Jurkat, Clone E6-1 (cell line): Measurements from ENCODE around the gene RNF187.
A peak's percentile ranks its signal among the peaks of the same experiment; 100 is the strongest.

Experiments
- DNase-seq: peaks from one replicate; pipeline ENCODE4 v3.0.0-alpha.2; 2011; ENCODE audit warnings: low read depth, low spot score
- H3K4me3 ChIP-seq: 2 replicates; pipeline ENCODE4 v1.5.1; 2011; ENCODE audit warnings: mild to moderate bottlenecking, low read length, control low read depth, moderate library complexity

Gene RNF187

GRCh38 chr1:228478326-228478725 is 8.9 kb upstream of the RNF187 start:
- no peak overlapping the region for H3K4me3 ChIP-seq
- DNase-seq = no peak

DNA sequence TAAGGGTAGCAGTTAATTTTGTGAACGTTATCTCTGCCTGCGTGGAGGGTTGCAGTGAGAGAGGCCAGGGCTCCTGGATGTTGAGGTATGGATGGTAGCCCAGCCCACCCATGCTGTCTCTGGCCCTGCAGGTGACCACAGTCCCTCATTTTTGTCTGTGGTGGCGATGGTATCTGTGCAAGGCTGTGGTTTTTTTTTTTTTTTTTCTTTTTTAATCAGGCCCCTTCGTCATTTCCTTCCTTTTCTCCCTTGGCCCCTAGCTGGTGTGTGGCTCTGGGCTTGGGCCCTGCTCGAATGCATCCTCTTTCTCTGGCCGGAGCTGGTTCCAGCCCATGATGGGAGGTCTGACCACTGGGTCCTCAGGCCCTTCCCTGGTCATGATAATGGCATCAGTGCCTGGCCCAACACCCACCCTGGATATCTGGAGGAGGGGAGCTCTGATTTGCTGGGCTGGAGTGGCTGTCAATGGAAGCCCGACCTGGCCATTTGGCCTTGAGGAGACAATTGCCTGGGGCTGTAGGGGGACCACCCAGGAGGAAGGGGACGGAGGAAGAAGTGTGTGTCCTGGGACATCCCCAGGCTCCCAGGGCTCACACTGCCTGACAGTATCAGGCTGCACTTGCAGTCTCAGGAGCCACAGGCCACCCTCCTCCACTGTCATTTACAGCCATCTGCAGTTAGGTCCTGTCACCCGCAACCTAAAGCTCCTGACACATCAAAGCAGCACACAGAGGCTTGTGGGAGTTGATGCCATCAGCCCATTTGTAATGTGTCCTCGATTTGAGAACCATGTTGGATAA is 8.1 kb upstream of the RNF187 start:
- DNase-seq = peak; percentile 45
- H3K4me3 ChIP-seq = no peak overlapping the region

- no peak overlapping the region for H3K4me3 ChIP-seq
- no peak for DNase-seq
Measured at GRCh38 chr1:228483789-228484188, 3.4 kb upstream of the RNF187 start.

DNA sequence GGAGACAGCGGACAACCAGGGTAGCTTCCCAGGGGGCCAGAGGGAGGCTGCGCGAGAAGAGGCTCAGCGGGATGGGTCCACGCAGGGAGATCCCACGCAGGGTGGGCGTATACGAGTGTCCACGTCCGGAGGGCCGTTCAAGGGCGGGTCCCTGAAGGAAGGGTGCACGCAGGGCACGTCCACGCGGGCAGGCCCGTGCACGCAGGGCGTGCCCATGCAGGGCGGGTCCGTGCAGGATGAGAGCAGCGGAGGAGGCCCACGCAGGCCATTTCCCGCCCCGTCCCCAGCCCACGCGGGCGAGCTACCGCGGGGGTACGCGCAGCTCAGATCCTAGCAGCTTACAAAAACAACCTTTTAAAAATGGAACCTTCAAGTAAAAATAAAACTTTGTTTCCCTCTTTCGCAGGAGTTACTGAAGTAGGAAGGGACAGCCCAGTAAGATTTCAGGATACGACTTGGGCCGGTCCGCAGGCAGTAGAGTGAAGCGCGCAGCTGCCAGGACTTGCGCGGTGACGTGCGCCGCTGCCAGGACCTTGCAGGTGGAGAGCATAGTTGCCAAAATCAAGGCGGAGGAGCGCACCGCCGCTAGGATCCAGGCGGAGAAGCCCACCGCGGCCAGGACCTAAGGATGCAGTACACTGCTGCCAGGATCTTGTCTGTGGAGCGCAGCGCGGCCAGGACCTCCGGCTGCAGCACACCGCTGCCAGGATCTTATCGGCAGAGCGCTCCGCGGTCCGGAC is 416 bp upstream of the RNF187 start:
- peak; percentile 93 for DNase-seq
- H3K4me3 ChIP-seq = peak overlapping the region; percentile 99

DNA sequence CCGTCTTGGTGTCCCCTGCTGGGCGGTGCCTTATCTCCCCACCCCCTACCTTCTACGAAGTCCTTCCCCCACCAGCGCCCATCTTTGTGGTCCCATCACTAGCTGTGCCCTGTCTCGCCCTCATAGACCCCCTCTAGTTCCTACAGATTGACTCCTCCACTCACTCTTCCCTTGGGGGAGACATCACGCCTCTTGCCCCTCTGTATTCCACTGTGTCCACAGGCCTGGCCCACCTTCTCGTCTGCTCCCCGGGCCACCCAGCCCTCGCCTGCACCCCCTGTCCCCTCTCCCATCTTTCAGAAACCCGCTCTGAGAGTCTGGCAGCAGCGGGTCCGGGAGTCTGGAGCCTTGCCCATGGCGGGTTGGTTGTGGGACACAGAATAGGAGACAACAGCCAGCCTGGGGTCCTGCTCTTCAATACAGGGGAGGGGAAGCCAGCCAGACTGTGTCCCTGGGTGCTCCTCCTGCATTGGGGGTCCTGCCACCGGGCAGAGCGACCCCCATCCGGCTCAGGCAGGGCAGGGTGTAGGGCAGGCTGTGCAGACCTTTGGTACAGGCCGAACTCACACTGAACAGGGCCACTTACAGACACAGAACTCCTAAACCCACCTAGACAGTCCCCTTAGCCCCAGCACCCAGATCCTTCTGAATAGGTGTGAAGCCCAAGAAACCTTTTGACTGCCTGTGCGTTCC is 1.1 kb downstream of the RNF187 start:
- DNase-seq = peak; percentile 45
- peak overlapping the region; percentile 99 for H3K4me3 ChIP-seq

DNA sequence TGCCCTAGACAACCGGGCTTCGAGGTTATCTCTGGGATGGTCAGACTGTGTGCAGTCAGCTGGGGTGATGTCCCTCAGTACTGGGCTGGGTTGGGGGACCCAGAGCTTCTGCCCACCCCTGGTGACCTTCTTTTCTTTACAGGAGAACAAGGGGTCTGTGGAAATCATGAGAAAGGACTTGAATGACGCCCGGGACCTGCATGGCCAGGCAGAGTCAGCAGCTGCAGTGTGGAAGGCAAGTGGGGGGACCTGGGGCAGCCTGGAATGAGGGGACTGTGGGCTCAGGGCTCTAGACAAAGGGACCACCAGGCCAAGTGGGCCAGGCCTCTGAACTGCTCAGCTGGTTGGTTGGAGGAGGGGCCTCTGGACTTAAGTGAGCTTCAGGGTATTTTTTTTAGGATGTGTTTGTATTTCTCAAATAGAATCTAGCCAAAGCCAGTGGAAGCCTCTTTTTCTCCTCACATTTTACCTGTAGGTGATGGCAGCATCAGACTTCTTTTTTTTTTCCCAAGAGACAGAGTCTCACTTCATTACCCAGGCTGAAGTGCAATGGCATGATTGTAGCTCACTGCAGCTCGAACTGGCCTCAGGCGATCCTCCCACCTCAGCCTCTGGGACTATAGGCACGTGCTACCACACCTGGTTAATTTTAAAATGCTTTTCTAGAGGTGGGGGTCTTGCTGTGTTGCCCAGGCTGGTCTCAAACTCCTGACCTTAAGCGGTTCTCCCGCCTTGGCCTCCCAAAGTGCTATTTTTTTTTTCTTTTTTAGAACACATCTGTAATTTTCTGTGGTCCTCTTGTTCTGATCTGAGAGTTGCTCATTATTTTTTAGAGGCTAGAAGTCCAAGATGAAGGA is 1.9 kb downstream of the RNF187 start:
- DNase-seq = no peak
- H3K4me3 ChIP-seq = peak overlapping the region; percentile 99

DNA sequence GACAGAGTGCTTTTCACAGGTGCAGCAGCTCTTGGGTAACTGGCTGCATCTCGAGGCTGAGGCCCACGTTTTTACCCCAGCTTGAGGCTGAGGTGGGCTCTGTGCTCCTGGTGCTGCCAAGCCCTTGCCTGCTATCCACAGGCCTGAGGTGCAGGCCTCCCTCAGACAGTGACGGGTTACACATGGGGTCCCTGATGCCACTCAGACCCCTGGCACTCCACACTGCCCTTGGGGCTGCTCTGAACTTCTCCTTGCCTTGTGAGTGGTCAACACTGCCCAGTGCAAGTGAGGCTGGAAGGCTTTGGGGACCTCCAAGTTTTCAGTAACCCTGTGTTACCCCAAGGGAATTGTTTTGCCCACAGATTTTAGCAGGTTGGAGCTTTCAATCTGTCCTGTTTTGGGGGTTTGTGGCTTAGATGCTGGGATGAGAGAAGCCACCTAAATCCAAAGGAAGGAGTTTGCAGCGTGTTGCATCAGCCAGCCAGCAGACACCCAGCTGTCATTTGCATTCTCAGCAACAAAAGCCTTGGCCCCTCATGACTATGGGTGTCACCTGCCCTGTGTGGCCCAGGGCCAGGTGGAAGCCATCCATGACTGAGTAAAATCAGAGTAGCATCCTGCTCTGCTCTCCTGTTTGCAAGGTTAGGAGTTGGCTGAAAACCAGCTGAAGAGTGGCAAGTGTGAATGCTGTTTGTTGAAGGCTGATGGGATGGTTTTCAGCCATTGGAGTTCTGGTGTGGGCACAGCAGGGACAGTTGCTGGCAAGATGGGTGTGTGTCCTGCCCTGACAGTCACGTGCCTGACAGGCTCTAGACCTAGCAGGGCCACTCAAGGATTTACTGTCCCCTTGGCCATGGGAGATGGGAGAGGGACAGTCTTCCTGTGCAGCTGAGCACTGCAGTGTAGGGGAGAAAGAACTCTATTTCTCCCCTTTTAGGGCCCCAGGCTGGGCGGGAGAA is 3.2 kb downstream of the RNF187 start:
- H3K4me3 ChIP-seq = no peak overlapping the region
- no peak for DNase-seq

GRCh38 chr1:228493141-228494043 is 6.2 kb downstream of the RNF187 start:
- DNase-seq = no peak
- no peak overlapping the region for H3K4me3 ChIP-seq

DNA sequence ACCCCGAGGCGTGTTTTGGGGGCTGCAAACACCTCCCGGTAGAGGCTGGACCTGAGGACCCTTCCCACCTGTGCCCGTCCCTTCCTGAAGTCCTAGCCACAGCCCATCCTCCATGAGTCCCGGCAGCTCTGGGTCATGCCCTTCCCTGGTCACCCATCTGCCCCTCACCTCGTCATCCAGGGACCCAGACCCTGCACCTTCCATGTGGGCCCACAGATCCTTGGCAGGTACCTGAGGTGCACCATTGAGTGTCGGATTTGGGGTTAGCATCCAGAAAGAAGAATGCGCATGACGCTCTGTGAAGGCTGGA is 6.8 kb downstream of the RNF187 start:
- DNase-seq = no peak
- no peak overlapping the region for H3K4me3 ChIP-seq

DNA sequence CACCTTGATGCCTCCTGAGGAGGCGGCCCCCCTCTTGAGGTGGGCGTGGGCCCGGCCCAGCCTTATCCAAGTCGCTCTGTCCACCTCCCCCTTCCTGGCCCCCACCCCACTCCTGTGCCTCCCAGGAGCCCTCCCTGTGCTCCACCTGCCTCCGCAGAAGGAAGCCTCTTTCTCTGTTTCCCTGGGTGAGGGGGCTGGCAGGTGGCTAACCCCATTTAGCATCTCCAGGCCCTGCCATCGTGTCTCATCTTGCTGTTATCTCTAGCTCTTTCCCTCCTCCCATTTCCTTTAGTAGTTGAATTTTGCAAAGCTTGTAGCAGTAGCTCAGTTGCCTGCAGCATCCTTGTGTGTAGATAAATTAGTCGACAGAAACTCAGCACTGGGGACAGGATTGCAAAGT is 7.2 kb downstream of the RNF187 start:
- no peak overlapping the region for H3K4me3 ChIP-seq
- DNase-seq = no peak

DNA sequence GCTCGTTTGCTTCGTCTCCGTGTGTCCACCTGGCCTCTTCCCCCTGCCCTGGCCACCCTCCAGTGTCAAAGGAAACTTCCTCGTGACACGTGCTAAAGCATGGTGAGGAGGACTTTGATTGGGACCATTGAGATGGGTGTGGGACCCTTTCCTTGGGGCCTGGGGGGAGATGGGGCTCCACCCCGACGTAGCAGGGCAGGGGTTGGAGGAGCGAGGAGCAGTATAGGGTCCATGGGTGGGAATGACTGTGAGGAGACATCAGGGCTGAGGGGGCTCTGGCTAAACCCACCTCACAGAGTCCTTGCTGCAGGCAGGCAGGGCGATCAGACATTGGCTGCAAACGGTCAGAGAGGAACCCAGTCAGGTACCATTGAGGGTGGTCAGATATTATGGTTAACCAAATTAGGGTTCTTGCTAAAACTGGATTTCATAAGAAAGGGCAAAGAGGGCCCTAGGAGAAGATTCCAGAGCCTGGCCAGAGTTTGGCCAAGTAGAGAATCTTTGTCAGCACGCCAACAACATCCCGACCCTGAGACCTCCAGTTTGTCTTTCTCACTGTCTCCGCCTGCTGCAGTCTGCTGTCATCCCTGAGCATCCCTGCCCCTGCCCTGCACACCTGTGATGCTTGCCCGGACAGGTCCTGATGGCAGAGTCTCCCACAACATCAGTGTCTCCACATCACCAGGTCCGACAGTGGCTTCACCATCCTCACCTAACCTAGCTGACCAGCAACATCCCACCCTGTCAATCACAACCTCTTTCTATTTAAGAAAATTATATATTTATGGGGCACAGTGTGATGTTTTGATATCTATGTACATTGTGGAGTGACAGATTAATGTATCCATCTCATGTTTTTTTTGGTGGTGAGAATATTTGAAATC is 8.0 kb downstream of the RNF187 start:
- no peak overlapping the region for H3K4me3 ChIP-seq
- DNase-seq = no peak

DNA sequence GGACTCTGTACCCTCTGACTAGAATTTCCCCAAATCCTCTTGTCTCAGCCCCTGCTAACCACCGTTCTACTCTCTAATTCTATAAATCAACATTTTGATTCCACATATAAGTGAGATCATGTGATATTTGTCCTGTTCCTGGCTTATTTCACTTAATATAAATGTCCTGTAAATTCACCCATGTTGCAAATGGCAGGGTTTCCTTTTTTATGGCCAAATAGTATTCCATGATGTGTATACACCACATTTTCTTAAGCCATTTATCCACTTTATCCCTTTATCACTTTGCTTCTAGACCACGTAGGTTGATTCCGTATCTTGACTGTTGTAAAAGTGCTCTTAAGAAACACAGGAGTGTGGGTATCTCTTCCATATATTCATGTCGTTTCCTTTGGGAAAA is 8.9 kb downstream of the RNF187 start:
- no peak for DNase-seq
- no peak overlapping the region for H3K4me3 ChIP-seq

GRCh38 chr1:228496494-228496893 is 9.3 kb downstream of the RNF187 start:
- no peak overlapping the region for H3K4me3 ChIP-seq
- no peak for DNase-seq

- no peak for DNase-seq
- H3K4me3 ChIP-seq = no peak overlapping the region
Measured at GRCh38 chr1:228497206-228497605, 10.0 kb downstream of the RNF187 start.

- H3K4me3 ChIP-seq = no peak overlapping the region
Measured at GRCh38 chr1:228497817-228498216, 10.6 kb downstream of the RNF187 start.

DNA sequence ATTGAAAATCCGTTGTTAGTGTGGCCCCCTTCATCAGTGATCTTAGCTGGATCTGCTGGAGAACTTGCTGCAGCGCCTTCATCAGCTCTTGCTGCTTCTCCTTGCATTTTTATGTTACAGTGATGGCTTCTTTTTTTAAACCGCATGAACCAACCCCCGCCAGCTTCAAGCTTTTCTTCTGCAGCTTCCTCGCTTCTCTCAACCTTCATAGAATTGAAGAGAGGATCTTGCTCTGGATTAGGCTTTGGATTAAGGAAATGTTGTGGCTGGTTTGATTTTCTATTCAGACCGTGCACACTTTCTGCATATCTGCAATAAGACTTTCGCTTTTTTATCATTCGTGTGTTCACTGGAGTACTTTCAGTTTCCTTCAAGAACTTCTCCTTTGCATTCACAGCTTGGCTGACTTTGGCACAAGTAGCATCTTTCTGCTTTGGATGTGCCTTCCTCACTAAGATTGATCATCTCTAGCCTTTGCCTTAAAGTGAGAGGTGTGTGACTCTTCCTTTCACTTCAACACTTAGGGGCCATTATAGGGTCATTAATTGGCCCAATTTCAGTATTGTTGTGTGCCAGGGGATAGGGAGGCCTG is 13.1 kb downstream of the RNF187 start:
- peak; percentile 22 for DNase-seq
- H3K4me3 ChIP-seq = no peak overlapping the region

More at GRCh38 chr1:228497817-228498216, 10.6 kb downstream of the RNF187 start:
- no peak for DNase-seq
